ENCODE measurements around the gene SLC4A8. TPM values are rescaled to one million over a fixed set of nuclear protein-coding genes. Genes with fewer than 3 reads are reported as not detected.

The SLC4A8 gene
- total RNA-seq, 3 donors from 2014 or later (not counting 1 experiment from before 2014, with no cell fraction given) = 9.8 to 19.2 (median 13.6) TPM

GRCh38 chr12:51538149-51538548, 113.5 kb downstream of the SLC4A8 start:
- H3K36me3 ChIP-seq (ENCODE audit: control insufficient read depth, insufficient read depth, low read length) = no peaks in the 10 kb centered on the region
- Mint-ChIP-seq H3K27ac (no peak overlapping the region), H3K36me3 (no peaks in the 10 kb centered on the region), H3K4me1 (no peaks in the 10 kb centered on the region), H3K9me3 (no peaks in the 10 kb centered on the region), H3K4me3 (no peak overlapping the region), H3K27me3 (ENCODE audit: low read depth in 2 of 2) (peaks cover 10 to 29% of the 10 kb centered on the region in 2 donors)
- H3K4me1 ChIP-seq (ENCODE audit: control insufficient read depth, insufficient read depth, low read length) = no peaks in the 10 kb centered on the region
- no peak overlapping the region for H3K27ac ChIP-seq (ENCODE audit: low read length)
- DNase-seq (no peak), ATAC-seq (no peak)
- H3K27me3 ChIP-seq (ENCODE audit: control insufficient read depth, insufficient read depth, low read length) = no peaks in the 10 kb centered on the region
- 85% methylated on average over 8 of the region's 8 CpGs for WGBS (ENCODE audit: insufficient coverage)
- no peaks in the 10 kb centered on the region for H3K9me3 ChIP-seq (ENCODE audit: control insufficient read depth, insufficient read depth, low read length)
- TF ChIP-seq, protein P1, sequence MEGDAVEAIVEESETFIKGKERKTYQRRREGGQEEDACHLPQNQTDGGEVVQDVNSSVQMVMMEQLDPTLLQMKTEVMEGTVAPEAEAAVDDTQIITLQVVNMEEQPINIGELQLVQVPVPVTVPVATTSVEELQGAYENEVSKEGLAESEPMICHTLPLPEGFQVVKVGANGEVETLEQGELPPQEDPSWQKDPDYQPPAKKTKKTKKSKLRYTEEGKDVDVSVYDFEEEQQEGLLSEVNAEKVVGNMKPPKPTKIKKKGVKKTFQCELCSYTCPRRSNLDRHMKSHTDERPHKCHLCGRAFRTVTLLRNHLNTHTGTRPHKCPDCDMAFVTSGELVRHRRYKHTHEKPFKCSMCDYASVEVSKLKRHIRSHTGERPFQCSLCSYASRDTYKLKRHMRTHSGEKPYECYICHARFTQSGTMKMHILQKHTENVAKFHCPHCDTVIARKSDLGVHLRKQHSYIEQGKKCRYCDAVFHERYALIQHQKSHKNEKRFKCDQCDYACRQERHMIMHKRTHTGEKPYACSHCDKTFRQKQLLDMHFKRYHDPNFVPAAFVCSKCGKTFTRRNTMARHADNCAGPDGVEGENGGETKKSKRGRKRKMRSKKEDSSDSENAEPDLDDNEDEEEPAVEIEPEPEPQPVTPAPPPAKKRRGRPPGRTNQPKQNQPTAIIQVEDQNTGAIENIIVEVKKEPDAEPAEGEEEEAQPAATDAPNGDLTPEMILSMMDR (IDR thresholded peaks at IDR 0.05) = no peak
- intact Hi-C loops (cut with micrococcal nuclease) = no loop called here
- H3K4me3 ChIP-seq (ENCODE audit: low read length) = no peak overlapping the region

DNA sequence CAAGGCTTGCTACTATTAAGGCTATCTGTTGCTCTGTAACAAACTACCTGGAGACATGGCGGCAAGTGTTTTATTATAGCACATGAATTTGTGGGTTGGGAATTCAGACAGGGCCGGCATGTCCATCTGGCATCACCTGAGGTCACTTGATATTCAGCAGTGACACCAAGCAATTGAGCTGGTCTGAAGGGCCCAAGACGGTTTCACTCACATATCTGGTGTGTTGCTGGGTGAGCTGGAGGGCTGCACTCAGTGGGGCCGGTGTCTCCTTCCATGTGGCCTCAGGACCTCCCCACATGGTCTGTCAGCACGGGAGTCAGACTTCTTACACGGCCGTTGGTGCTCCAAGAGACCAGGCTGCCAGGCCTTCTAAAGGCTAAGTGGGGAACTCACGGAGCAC, 114.0 kb downstream of the SLC4A8 start:
- Mint-ChIP-seq H3K4me1 (no peaks in the 10 kb centered on the region), H3K36me3 (no peaks in the 10 kb centered on the region), H3K4me3 (no peak overlapping the region), H3K27me3 (ENCODE audit: low read depth in 2 of 2) (peaks cover 8 to 27% of the 10 kb centered on the region in 2 donors), H3K9me3 (no peaks in the 10 kb centered on the region), H3K27ac (no peak overlapping the region)
- H3K27ac ChIP-seq (ENCODE audit: low read length) = no peak overlapping the region
- 83% methylated on average over 8 of the region's 8 CpGs for WGBS (ENCODE audit: insufficient coverage)
- no peaks in the 10 kb centered on the region for H3K36me3 ChIP-seq (ENCODE audit: control insufficient read depth, insufficient read depth, low read length)
- intact Hi-C loops (cut with micrococcal nuclease) = no loop called here
- no peaks in the 10 kb centered on the region for H3K9me3 ChIP-seq (ENCODE audit: control insufficient read depth, insufficient read depth, low read length)
- no peak for DNase-seq
- no peak for ATAC-seq
- TF ChIP-seq, protein P1 (IDR thresholded peaks at IDR 0.05) = no peak
- H3K4me3 ChIP-seq (ENCODE audit: low read length) = no peak overlapping the region
- no peaks in the 10 kb centered on the region for H3K4me1 ChIP-seq (ENCODE audit: control insufficient read depth, insufficient read depth, low read length)
- no peaks in the 10 kb centered on the region for H3K27me3 ChIP-seq (ENCODE audit: control insufficient read depth, insufficient read depth, low read length)

DNA sequence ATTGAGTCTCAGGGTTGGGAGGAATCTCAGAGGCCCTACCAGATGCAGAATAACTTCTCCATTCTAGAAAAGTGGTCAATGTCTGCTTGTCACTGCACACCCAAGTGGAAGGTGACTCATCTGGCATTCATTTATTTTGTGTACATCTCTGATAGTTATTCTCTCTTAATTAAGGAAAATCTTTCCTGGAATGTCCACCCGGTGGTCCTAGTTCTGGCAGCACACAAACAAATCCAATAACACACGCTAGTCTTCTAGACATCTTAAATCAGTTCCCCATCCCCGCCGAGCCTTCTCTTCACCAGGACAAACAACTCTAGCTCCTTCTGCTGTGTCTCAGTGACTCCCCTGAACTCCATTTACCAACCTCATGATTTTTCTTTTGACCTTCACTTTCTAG, 116.4 kb downstream of the SLC4A8 start:
- H3K4me1 ChIP-seq (ENCODE audit: control insufficient read depth, insufficient read depth, low read length) = no peaks in the 10 kb centered on the region
- no peak overlapping the region for H3K4me3 ChIP-seq (ENCODE audit: low read length)
- TF ChIP-seq, protein P1 (IDR thresholded peaks at IDR 0.05) = no peak
- DNase-seq (no peak), ATAC-seq (no peak)
- peaks cover 2% of the 10 kb centered on the region for H3K27me3 ChIP-seq (ENCODE audit: control insufficient read depth, insufficient read depth, low read length)
- no peaks in the 10 kb centered on the region for H3K36me3 ChIP-seq (ENCODE audit: control insufficient read depth, insufficient read depth, low read length)
- no peak overlapping the region for H3K27ac Mint-ChIP-seq
- intact Hi-C loops (cut with micrococcal nuclease) = no loop called here
- no peaks in the 10 kb centered on the region for H3K4me1 Mint-ChIP-seq
- H3K27ac ChIP-seq (ENCODE audit: low read length) = no peak overlapping the region
- H3K9me3 ChIP-seq (ENCODE audit: control insufficient read depth, insufficient read depth, low read length) = no peaks in the 10 kb centered on the region
- H3K36me3 Mint-ChIP-seq = no peaks in the 10 kb centered on the region
- H3K27me3 Mint-ChIP-seq (ENCODE audit: low read depth in 2 of 2) = peaks cover 7 to 21% of the 10 kb centered on the region in 2 donors
- H3K9me3 Mint-ChIP-seq = no peaks in the 10 kb centered on the region
- 94% methylated on average over 4 of the region's 4 CpGs for WGBS (ENCODE audit: insufficient coverage)
- no peak overlapping the region for H3K4me3 Mint-ChIP-seq

DNA sequence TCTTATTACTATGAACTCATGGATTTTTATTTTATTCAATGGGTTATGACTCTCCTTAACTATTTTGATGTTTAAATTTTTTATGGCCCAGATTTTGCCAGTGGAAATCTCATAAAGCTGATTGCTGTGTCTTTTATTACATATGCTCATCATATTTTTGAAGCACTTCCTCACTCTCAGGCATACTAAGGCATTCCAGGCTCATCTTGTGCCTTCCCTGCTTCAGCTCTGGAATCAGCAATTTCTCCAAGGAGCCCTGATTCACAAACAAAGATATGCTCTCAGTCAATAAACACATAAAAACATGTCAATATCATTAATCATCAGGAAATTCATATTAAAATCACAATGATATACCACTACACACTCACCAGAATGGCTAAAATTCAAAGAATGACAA, 121.5 kb downstream of the SLC4A8 start:
- H3K27ac Mint-ChIP-seq = no peak overlapping the region
- peaks cover 21 to 39% of the 10 kb centered on the region in 2 donors for H3K27me3 Mint-ChIP-seq (ENCODE audit: low read depth in 2 of 2)
- H3K36me3 ChIP-seq (ENCODE audit: control insufficient read depth, insufficient read depth, low read length) = no peaks in the 10 kb centered on the region
- H3K9me3 Mint-ChIP-seq = no peaks in the 10 kb centered on the region
- H3K4me3 Mint-ChIP-seq = no peak overlapping the region
- peaks cover 2% of the 10 kb centered on the region for H3K27me3 ChIP-seq (ENCODE audit: control insufficient read depth, insufficient read depth, low read length)
- H3K4me1 Mint-ChIP-seq = no peaks in the 10 kb centered on the region
- no peaks in the 10 kb centered on the region for H3K36me3 Mint-ChIP-seq
- intact Hi-C loops (cut with micrococcal nuclease) = no loop called here
- TF ChIP-seq, protein P1 (IDR thresholded peaks at IDR 0.05) = no peak
- no peaks in the 10 kb centered on the region for H3K9me3 ChIP-seq (ENCODE audit: control insufficient read depth, insufficient read depth, low read length)
- H3K27ac ChIP-seq (ENCODE audit: low read length) = no peak overlapping the region
- H3K4me1 ChIP-seq (ENCODE audit: control insufficient read depth, insufficient read depth, low read length) = no peaks in the 10 kb centered on the region
- no peak for ATAC-seq
- no peak for DNase-seq
- H3K4me3 ChIP-seq (ENCODE audit: low read length) = no peak overlapping the region

Measured in natural killer cell (primary cell).